Mononuclear cell (primary cell): Measurements from ENCODE around the gene POLR3E. TPM values are rescaled to one million over a fixed set of nuclear protein-coding genes. Genes with fewer than 3 reads are reported as not detected.

Experiments
- H3K27me3 ChIP-seq: 2 replicates; pipeline ENCODE4 v1.6.0; 2011; ENCODE audit warnings: low read length, control low read depth; ENCODE audit not compliant: insufficient read depth
- H3K4me1 ChIP-seq: 2 replicates; pipeline ENCODE4 v1.5.1; 2011; ENCODE audit warnings: mild to moderate bottlenecking, low read length, control low read depth; ENCODE audit not compliant: insufficient read depth
- H3K4me3 ChIP-seq: 2 replicates; pipeline ENCODE4 v1.5.1; 2011; ENCODE audit warnings: mild to moderate bottlenecking, low read length, moderate library complexity
- H3K9me3 ChIP-seq: 2 replicates; pipeline ENCODE4 v1.5.1; 2011; ENCODE audit warnings: low read depth, mild to moderate bottlenecking, control low read depth, low read length
- total RNA-seq: library from RNA; depleted of rRNA; stranded (reverse); fragments of >200 nt; gene quantifications from one replicate; pipeline ENCODE4 v1.2.3, GENCODE V29; 2012

The POLR3E gene, protein sequence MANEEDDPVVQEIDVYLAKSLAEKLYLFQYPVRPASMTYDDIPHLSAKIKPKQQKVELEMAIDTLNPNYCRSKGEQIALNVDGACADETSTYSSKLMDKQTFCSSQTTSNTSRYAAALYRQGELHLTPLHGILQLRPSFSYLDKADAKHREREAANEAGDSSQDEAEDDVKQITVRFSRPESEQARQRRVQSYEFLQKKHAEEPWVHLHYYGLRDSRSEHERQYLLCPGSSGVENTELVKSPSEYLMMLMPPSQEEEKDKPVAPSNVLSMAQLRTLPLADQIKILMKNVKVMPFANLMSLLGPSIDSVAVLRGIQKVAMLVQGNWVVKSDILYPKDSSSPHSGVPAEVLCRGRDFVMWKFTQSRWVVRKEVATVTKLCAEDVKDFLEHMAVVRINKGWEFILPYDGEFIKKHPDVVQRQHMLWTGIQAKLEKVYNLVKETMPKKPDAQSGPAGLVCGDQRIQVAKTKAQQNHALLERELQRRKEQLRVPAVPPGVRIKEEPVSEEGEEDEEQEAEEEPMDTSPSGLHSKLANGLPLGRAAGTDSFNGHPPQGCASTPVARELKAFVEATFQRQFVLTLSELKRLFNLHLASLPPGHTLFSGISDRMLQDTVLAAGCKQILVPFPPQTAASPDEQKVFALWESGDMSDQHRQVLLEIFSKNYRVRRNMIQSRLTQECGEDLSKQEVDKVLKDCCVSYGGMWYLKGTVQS
- total RNA-seq = 112 TPM

GRCh38 chr16:22297114-22297870, at the start of gene POLR3E:
TSS of gene POLR3E (plus strand) at chr16:22297409. CDS start at chr16:22302969, 5,560 bp downstream.
- Histone ChIP-seq H3K4me3 (peak within 1 kb of the TSS; percentile 90), H3K9me3 (no peaks in the 10 kb centered on the region), H3K27me3 (no peaks in the 10 kb centered on the region), H3K4me1 (peaks cover 38% of the 10 kb centered on the region)

DNA sequence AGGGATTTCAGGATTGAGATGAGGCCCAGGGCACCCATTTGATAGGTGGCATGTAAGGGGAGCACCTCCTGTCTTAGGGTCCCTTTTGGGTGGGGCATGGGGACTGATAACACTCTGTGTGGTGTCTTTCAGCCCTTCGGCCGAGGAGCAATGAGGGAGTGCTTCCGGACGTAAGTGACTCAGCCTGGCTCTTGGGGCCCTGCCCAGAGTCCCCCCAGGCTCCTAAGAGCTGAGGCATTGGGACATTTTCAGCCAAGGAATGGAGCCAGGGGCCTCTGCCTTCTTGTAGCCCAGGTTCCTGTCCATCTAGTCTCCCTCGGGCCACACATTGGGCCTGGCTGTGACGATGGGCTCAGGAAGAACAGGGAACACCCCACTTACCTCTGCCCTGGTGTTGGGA, 46.7 kb upstream of the POLR3E start:
- Histone ChIP-seq H3K9me3 (no peaks in the 10 kb centered on the region), H3K4me1 (no peaks in the 10 kb centered on the region), H3K27me3 (no peaks in the 10 kb centered on the region), H3K4me3 (no peak overlapping the region)

GRCh38 chr16:22252317-22252716, 44.9 kb upstream of the POLR3E start:
- Histone ChIP-seq H3K27me3 (no peaks in the 10 kb centered on the region), H3K4me3 (no peak overlapping the region), H3K4me1 (no peaks in the 10 kb centered on the region), H3K9me3 (no peaks in the 10 kb centered on the region)

DNA sequence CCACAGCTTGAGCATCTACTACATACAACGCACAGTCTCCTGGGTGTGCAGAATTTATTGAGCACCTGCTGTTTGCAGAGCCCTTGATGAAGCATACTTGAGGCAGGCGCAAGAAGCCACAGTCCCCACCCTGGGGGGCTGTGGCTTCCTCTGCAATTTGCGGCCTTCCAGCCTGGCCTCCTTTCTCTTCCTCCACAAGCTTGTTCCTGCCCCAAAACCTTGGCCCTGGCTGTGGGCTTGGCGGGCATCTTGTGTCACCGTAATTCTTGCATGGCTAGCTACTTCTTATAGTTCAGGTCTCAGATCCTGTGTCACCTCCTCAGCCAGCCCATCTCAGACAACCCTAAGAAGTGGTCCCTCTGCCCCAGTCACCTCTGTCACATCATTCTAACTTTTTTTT, 43.9 kb upstream of the POLR3E start:
- H3K27me3 ChIP-seq = no peaks in the 10 kb centered on the region
- H3K4me3 ChIP-seq = no peak overlapping the region
- H3K4me1 ChIP-seq = no peaks in the 10 kb centered on the region
- H3K9me3 ChIP-seq = no peaks in the 10 kb centered on the region

- Histone ChIP-seq H3K4me1 (no peaks in the 10 kb centered on the region), H3K27me3 (no peaks in the 10 kb centered on the region), H3K4me3 (no peak overlapping the region), H3K9me3 (no peaks in the 10 kb centered on the region)
Observed at GRCh38 chr16:22255335-22255734, 41.9 kb upstream of the POLR3E start.

DNA sequence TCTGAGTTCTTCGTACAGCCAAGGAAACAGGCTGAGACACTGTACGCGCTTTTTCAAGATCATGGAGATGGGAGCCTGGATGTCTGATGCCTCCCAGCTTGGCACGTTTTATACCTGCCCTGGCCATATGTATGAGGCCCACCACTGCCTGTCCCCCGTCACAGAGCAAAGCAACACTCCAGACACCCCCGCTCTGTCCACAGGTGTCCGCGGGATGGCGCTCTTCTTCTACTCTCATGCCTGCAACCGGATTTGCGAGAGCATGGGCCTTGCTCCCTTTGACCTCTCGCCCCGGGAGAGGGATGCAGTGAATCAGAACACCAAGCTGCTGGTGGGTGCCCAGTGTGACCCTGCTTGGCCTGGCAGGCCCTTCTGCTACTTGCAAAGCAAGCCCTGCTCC, 39.8 kb upstream of the POLR3E start:
- H3K4me3 ChIP-seq = no peak overlapping the region
- no peaks in the 10 kb centered on the region for H3K27me3 ChIP-seq
- H3K9me3 ChIP-seq = no peaks in the 10 kb centered on the region
- peaks cover 3% of the 10 kb centered on the region for H3K4me1 ChIP-seq

- Histone ChIP-seq H3K9me3 (no peaks in the 10 kb centered on the region), H3K4me3 (no peak overlapping the region), H3K4me1 (peaks cover 3% of the 10 kb centered on the region), H3K27me3 (no peaks in the 10 kb centered on the region)
Observed at GRCh38 chr16:22260490-22260889, 36.7 kb upstream of the POLR3E start.

GRCh38 chr16:22262460-22262859, 34.7 kb upstream of the POLR3E start:
- peaks cover 3% of the 10 kb centered on the region for H3K4me1 ChIP-seq
- H3K9me3 ChIP-seq = no peaks in the 10 kb centered on the region
- H3K4me3 ChIP-seq = no peak overlapping the region
- H3K27me3 ChIP-seq = no peaks in the 10 kb centered on the region

- peaks cover 3% of the 10 kb centered on the region for H3K4me1 ChIP-seq
Observed at GRCh38 chr16:22264786-22265185, 32.4 kb upstream of the POLR3E start.

DNA sequence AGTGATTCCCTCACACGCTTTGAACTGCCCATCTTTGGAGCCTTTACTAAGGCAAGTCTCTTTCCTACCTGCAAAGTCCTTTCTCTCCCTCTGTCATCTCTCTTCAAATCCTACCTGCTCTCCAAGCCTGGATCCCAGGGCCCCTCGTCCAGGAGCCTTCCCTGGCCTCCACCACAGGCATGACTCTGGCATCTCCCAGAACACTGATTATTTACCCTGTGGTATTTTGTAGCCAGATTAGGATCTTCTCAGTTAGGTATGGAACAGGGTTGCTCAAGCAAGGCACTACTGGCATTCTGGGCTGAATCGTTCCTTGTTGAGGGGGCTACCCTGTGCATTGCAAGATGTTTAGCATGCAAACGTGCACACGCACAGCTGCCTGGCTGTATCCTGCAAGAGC, 31.9 kb upstream of the POLR3E start:
- H3K27me3 ChIP-seq = no peaks in the 10 kb centered on the region
- H3K9me3 ChIP-seq = no peaks in the 10 kb centered on the region
- H3K4me1 ChIP-seq = peaks cover 3% of the 10 kb centered on the region
- H3K4me3 ChIP-seq = no peak overlapping the region

More at GRCh38 chr16:22264786-22265185, 32.4 kb upstream of the POLR3E start:
- Histone ChIP-seq H3K27me3 (no peaks in the 10 kb centered on the region), H3K9me3 (no peaks in the 10 kb centered on the region), H3K4me3 (no peak overlapping the region)

DNA sequence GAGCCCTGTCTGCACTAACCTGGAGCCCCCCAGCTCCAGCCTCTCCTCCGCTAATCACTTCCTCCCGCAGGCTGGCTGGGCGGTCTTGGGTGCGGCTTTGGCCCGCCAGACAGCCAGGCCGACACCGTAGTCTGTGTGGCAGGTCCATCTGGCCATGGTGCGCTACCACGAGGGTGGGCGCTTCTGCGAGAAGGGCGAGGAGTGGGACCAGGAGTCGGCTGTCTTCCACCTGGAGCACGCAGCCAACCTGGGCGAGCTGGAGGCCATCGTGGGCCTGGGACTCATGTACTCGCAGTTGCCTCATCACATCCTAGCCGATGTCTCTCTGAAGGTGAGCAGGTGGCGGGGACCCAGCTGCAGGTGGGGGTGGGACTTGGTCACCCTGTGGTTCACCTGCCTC, 30.7 kb upstream of the POLR3E start:
- no peaks in the 10 kb centered on the region for H3K4me1 ChIP-seq
- no peaks in the 10 kb centered on the region for H3K9me3 ChIP-seq
- no peaks in the 10 kb centered on the region for H3K27me3 ChIP-seq
- no peak overlapping the region for H3K4me3 ChIP-seq

- H3K4me1 ChIP-seq = no peaks in the 10 kb centered on the region
- no peaks in the 10 kb centered on the region for H3K9me3 ChIP-seq
- no peaks in the 10 kb centered on the region for H3K27me3 ChIP-seq
- no peak overlapping the region for H3K4me3 ChIP-seq
Observed at GRCh38 chr16:22267764-22268163, 29.4 kb upstream of the POLR3E start.

DNA sequence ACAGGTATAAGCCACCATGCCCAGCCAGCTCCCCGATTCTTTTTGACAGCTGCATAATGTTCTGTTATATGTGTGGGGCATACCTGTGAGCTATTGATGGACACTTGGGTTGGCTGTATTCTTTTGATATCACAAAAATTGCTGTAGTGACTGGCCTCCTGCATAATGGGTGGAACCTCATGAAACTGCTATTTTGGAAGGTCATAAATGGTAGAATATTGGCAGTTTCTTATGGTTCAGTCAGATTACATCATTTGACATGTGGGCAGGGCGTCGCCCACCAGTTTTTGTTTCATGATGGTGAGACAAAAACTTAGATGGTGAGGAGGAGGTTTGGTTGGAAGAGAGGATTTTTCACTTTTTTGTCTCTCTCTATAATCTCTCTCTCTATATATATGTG, 26.7 kb upstream of the POLR3E start:
- H3K4me3 ChIP-seq = no peak overlapping the region
- no peaks in the 10 kb centered on the region for H3K27me3 ChIP-seq
- H3K4me1 ChIP-seq = no peaks in the 10 kb centered on the region
- H3K9me3 ChIP-seq = no peaks in the 10 kb centered on the region

DNA sequence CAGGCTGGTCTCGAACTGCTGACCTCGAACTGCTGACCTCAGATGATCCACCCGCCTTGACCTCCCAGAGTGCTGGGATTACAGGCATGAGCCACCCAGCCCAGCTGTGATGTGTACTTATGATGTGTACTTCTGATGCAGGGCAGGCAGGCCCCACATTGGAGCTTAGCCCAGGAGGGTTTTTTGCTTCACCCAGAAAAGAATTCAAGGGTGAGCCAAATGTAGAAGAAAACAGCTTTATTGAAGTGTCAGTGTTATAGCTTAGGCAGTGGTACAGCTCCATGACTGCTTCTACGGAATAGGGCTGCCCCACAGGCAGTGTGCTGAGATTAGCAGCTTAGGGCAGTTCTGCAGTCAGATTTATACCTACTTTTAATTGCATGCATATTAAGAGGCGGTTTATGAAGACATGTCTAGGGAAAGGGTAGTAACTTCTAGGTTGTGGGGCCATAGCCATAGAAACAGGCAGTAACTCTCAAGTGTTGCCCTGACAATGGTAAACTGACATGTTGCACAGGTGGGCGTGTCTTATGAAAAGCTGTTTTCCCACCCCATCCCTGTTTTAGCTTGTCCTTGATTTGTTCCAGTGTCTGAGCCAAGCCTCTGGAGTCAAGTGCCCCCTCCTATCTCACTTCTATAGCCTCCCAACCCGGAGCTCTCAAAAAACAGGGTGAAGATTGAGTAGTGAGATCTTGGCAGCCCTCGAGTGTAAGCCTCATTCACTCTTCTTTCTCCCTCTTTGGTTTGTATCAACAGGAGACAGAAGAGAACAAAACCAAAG, 24.1 kb upstream of the POLR3E start:
- no peaks in the 10 kb centered on the region for H3K4me1 ChIP-seq
- no peak overlapping the region for H3K4me3 ChIP-seq
- no peaks in the 10 kb centered on the region for H3K9me3 ChIP-seq
- H3K27me3 ChIP-seq = no peaks in the 10 kb centered on the region
